Measurements from ENCODE around the gene GSTA4.

GRCh38 chr6:53042112-53042511 is 47.0 kb upstream of the GSTA4 start:
- TF ChIP-seq EZH2 (IDR thresholded peaks at IDR 0.05; ENCODE audit: insufficient read depth, low read length) (no peak), CTCF (IDR thresholded peaks at IDR 0.05; ENCODE audit: insufficient read depth, low read depth, low read length) (no peak)

Measured in astrocyte (in vitro differentiated cells and primary cell).